NB4 (cell line): ENCODE data around the gene ABCD1.

Source experiments
- MAX ChIP-seq: IDR thresholded peaks from 2 replicates; pipeline ENCODE4 v1.6.1; 2011; ENCODE audit warnings: low read depth, low read length
- MYC ChIP-seq: IDR thresholded peaks from 2 replicates; pipeline ENCODE4 v1.6.1; 2011; ENCODE audit warnings: low read depth, low read length
- POLR2A ChIP-seq: IDR thresholded peaks from 2 replicates; pipeline ENCODE4 v1.6.1; 2011; ENCODE audit warnings: mild to moderate bottlenecking; ENCODE audit not compliant: insufficient read length; ENCODE audit errors: extremely low read depth
- TF ChIP-seq, protein P1 (sequence below): IDR thresholded peaks from one replicate; pipeline ENCODE4 v1.5.1; 2012; ENCODE audit warnings: low read depth, low read length

GRCh38 chrX:153764786-153765137, 40.1 kb downstream of the ABCD1 start:
- TF ChIP-seq MAX (no peak), POLR2A (no peak), MYC (no peak)
- TF ChIP-seq, protein P1, sequence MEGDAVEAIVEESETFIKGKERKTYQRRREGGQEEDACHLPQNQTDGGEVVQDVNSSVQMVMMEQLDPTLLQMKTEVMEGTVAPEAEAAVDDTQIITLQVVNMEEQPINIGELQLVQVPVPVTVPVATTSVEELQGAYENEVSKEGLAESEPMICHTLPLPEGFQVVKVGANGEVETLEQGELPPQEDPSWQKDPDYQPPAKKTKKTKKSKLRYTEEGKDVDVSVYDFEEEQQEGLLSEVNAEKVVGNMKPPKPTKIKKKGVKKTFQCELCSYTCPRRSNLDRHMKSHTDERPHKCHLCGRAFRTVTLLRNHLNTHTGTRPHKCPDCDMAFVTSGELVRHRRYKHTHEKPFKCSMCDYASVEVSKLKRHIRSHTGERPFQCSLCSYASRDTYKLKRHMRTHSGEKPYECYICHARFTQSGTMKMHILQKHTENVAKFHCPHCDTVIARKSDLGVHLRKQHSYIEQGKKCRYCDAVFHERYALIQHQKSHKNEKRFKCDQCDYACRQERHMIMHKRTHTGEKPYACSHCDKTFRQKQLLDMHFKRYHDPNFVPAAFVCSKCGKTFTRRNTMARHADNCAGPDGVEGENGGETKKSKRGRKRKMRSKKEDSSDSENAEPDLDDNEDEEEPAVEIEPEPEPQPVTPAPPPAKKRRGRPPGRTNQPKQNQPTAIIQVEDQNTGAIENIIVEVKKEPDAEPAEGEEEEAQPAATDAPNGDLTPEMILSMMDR = no peak
